OCI-M2 (cell line): ENCODE data around the gene MTLN.
"Not testable (repeated sequence)": the region's sequence is repeated elsewhere in the genome, so short reads cannot be mapped to it uniquely, and the experiment has no call there.

Experiments
- DNase-seq: peaks from one replicate; lab custom pipeline; 2025; ENCODE audit not compliant: unreplicated experiment; lab: John Stamatoyannopoulos, UW

The MTLN gene

DNA sequence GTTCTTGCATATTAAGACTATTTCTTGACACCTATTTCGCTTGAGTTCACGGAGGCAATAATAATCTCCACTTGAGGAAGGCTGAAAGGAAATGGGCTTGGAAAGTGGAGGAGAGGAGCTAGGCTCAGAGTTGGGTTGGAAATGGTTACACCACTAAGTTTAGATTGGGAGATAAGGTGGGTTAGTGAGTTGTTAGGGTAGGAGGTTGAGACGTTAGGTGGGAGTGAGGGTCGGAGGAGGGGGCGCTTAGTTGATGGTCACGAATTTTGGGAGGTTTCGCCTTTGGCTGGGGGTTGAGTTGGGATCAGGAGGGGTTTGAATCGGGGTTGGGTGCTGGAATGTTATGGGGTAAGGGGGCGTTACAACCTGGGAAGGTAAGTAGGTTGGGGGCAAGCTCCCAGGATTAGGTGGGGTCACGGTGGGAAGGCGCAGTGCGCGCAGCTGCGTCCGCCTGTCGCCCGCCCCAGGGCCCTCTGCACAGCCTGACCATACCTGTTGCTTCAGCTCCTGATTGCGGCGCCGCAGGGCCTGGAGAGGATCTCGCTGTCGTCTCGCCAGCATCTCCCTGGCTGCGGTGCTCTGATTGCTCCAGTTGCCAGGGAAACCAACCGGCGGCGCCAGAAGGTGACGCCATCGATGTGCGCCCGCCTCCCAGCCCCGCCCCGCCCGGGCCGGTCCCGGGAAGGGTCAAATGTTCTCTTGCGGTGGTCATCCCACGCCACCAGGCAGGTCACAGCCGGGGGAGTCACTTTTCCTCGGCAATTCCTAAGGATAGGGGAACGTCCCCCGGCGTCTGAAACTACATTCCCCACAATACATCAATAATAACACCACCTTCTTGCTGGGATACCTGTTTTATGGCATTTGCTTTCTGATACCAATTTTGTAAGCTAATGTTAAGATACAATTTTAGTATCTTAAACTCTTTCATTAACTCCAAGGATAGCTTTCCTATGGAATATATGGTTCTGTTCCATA, 7.7 kb downstream of the MTLN start, which contains the start of gene NPHP1:
Gene NPHP1, minus strand, starts transcription at position 606 of the 978 bp plus-strand sequence. Its CDS starts 45 bp downstream, at position 561.
- DNase-seq = no peak

DNA sequence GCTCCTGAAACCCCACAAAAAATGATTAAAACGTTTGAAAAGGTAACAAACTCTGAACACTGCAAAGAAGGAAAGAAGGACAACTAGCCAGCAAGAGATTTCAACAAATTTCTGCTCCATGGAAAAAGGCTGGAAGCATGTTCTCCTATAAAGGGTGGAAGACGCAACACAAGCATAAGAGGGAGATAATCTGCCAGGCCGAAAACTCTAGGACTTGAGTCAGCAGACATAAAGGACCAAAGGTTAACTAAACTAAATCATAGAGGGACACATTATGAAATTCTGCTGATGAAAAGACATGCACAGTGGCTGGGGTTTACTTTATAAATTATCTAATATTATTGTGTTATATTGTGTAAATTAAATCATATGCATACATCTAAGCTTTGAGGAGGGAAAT, 14.3 kb downstream of the MTLN start:
- no peak for DNase-seq

- DNase-seq = no peak
Measured at GRCh38 chr2:110197452-110197851, 14.9 kb downstream of the MTLN start.

GRCh38 chr2:110190169-110190568, 22.2 kb downstream of the MTLN start:
- DNase-seq = not testable (repeated sequence)

DNA sequence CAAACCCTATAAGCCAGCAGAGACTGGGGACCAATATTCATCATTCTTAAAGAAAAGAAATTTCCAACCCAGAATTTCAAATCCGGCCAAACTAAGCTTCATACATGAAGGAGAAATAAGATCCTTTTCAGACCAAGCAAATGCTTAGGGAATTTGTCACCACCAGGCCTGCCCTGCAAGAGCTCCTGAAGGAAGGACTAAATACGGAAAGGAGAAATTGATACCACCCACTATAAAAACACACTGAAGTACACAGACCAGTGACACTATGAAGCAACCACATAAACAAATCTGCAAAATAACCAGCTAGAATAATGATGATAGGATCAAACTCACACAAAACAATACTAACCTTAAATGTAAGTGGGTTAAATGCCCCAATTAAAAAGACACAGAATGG, 29.9 kb downstream of the MTLN start:
- no peak for DNase-seq

GRCh38 chr2:110180036-110180435, 32.3 kb downstream of the MTLN start:
- no peak for DNase-seq

DNA sequence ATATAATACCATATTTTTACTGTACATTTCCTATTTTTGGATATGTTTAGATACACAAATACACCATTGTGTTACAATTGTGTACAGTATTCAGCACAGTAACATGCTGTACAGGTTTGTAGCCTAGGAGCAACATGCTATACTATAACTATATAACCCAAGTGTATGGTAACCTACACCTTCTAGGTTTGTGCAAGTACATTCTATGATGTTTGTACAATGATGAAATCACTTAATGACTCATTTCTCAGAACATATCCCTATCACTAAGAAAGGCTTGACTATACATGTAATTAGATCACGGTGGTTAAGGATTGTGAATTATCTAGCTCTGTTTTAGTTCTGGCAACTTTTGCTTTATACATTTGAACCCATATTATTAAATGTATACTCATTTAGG, 38.8 kb downstream of the MTLN start:
- DNase-seq = no peak

DNA sequence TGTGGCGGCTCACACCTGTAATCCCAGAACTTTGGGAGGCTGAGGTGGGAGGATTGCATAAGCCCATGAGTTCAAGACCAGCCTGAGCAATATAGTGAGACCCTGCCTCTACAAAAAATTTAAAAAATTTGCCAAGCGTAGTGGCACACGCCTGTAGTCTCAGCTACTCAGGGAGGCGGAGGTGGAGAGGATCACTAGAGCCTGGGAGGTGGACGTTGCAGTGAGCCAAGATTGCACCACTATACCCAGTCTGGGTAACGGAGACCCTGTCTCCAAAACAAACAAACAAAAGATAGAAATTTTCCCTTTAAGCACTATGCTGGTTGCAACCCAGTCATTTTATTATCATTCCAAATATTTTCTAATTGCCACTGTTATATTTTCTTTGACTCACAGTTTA, 39.8 kb downstream of the MTLN start:
- no peak for DNase-seq

- DNase-seq = no peak
Measured at GRCh38 chr2:110170102-110170501, 42.2 kb downstream of the MTLN start.

DNA sequence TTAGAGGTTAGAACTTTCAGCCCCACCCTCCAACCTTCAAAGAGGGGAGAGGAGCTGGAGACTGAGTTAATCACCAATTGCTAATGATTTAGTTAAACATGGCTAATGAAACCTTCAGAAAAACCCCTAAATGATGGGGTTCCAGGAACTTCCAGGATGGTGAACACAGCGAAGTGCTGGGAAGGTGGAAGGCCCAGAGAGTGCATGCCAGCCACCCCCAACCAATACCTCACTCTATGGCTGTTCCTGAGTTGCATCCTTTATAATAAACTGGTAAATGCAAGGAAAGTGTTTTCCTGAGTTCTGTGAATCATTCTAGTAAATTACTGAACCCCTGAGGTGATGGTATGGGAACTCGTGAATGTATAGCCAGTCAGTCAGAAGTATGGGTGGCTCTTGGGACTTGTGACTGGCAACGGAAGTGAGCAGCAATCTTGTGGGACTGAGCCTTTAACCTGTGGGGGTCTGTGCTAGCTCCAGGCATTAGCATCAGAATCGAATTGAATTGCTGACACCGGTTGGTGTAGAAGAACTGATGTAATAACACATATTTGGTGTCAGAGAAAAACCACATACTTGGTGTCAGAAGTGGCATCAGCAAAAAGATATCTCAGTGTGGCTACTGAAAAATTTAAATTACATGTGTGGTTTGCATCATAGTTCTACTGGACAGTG, 44.9 kb downstream of the MTLN start:
- no peak for DNase-seq

DNA sequence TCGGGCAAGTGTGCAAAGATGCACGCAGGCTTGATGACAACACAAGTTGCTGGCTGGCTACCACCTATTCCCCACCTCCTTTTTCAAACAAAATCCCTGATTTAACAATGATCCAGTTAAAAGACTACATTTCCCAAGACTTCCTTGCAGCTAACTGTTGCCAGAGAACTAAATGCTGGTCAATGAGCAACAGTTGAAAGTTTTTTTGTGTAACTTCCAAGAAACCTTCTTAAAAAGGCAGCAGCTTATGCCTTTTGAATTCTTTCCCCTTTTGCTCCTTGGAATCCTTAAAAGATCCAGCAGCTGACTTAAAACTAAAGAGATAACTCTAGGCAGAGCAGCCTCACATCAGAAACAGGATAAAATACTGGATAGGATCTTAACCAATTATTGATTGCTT, 46.1 kb downstream of the MTLN start:
- DNase-seq = no peak
